DMS114 treated with DMSO at 0.1 percent for 48 hours (cell line): ENCODE measurements around the gene NSD2.
"Not testable (repeated sequence)": the region's sequence is repeated elsewhere in the genome, so short reads cannot be mapped to it uniquely, and the experiment has no call there.

ENCODE experiments used
- DNase-seq: peaks from one replicate; lab custom pipeline; 2025; ENCODE audit not compliant: unreplicated experiment; lab: John Stamatoyannopoulos, UW

The NSD2 gene

DNA sequence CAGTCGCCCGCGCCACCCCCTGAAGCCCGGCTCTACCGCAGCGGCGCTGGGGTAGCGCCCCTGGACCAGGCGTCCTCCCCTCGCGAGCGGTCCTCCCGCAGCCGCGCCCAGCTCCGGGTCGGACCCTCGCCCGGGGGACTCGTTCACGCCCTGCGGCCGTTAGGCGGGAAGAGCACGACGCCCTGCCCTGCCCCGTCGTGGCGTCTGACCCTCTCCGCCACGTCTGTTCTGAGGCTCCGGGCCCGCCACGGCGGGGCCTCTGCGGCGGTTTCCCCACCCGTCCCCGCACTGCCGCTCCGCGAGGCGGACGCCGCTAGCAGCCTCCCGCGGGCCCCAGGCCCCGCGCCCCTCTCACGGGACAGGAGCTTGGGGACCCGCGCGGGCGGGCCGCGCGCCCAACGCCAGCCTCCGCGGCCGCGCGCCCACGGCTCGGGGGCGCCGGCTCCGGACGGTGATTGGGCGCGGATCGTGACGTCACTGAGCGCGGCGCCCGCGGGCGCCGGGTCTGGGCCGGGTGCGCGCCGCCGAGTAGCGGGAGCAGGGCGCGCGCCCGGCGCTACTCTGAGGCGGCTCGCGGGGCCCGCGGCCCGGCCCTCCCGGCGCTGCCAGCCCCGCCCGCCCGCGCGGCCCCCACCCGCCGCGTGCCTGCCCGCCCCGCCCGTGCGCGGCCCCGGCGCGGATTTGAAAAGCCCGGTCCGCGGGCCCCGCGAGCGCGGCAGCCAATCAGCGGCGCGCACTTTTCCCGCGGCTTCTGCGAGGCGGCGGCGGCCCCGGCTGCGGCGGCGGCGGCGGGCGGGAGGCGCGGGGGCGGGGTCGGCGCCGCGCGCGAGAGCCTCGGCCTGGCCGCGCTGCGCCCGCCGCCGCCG lies at the start of gene NSD2:
TSS of gene NSD2 (plus strand) at position 816 of the 866 bp plus-strand sequence. CDS start 29,262 bp downstream, outside the sequence.
- peak; percentile 57 for DNase-seq

DNA sequence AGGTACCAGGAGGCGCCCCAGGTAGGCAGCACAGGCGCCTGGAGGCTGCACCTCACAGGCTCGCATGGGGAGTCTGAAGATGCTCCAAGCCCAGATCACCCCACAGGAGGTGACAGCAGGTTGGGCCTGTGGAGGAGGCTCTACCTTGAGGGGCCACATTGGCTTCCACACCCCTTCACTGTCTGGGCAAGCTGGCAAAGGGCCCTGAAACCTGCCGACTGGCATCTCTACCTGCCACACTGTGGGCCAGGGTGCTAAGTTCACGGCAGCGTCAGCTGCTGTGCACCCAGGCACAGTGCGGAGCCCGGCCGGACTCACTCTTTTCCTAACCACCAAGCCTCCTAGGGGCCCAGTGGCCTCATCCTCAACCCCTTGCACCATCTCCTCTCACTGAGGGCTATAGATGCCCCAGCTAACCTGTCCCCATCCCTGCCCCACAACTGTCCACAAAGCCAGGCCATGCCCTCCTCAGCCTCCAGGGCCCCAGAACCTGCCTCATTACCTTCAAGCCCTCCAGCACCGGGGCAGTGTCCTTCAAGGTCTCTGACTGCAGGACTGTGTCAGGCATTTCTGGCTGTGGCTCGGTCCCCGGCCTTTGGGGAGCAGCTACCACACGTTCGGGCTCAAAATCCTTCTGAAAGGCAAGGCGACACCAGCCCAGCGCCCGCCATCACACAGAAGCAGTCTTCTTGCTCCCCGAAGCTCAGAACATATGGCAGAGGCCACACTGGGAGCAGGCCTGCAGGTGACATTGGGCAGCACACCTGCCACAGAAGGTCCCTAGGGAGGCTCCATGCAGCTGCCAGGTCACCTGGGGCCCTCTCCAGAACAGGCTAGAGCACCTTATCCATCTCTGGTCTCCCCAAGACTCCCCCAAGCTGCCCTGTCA lies 49.3 kb upstream of the NSD2 start:
- DNase-seq: no peak

DNA sequence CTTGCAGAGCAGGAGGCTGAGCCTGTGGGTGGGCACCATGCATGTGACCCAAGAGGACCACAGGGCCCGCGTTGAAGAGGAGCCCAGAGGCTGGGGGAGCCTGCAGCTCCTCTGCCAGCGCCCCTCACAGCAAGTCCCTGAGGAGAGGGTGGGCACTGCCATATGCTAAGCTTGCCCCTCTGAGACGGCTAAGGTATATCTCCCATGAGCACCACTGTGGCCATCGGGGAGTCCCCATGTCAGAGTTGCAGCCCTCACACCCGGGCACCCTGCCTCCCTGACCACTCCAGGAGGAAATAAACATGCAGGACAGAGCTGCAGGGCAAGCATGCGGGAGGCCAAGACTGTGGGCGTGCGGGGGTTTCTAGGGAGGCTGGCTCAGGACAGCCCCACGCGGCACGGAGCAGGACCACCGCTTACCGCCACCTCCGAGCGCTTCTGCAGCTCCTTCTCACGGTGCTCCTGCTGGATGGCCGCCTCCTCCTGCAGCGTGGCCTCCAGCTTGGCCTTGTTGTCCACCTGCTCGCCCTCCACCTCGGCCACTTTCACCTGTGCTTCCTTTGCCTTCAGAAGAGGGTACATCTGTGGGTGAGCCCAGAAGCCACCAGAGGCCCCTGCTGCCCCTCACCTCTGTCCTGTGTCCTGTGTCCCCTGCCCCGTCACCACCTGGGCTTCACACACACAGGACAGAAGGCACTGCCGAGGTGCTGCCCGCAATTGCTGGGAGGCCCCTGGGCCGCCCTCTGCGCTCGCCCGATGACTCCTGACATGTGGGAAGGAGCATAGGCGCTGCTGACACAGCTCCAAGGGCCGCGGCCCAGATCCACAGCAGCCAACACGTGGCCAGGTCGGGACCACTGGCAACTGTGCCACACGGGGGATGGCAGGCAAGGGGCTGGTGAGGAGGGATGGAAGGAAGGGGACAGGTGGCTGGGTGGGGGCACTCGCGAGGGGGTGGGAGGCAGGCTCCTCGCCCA lies 48.3 kb upstream of the NSD2 start:
- DNase-seq: no peak

DNA sequence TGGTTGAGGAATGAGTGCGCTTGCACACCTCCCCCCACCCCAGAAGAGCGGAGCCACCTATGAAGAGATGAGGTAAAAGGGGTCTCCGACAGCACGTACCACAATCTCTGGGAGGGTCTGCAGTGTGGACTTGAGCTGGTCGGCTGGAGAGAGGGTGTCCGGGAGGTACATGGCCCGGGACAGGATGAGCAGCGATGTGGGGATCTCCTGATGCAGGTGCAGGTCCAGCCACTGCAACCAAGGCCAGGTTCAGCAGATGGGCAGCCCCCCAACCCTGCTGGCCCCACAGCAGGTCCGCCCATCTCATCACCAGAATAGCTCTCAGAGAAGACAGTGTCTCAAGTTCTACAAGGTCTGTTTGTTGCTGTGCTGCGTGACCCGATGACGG lies 47.7 kb upstream of the NSD2 start:
- DNase-seq: no peak

DNA sequence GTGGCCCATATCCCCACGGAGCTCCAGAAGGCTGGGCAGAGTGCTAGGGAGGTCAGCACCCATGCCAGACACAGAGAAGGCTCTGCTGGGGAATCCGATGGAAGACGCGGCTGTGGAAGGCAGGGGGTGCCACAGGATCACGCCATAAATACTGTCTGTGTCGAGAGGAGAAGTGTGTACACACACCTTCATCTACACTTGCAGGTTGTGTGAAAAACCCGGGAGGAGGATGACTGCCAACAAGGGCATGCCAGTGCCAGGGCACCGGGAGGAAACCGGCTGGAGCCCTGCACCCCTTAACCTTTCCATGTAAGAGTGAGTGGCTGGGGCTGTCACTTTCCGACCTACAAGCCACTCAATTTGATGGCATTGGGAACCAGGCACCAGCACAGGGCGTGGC lies 46.4 kb upstream of the NSD2 start:
- DNase-seq: no peak

DNA sequence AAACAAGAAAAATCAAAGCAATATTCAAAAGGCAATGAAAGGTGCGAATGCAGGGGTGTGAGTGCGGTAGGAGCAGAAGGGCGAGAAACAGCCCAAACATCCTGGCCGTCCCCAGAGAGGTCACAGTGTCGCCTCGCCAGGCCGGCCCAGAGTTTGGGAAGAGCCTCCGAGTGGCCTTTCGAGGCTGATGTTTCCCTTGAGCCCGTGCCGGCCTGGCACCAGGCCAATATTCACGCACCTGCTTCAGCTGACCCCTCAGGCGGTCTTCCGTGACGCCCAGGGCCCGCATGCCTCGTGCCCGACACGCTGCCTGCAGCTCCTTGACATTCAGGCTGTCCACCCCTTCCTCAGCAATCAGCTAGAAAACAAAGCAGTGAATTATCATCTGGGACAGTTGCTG lies 45.9 kb upstream of the NSD2 start:
- no peak for DNase-seq

DNA sequence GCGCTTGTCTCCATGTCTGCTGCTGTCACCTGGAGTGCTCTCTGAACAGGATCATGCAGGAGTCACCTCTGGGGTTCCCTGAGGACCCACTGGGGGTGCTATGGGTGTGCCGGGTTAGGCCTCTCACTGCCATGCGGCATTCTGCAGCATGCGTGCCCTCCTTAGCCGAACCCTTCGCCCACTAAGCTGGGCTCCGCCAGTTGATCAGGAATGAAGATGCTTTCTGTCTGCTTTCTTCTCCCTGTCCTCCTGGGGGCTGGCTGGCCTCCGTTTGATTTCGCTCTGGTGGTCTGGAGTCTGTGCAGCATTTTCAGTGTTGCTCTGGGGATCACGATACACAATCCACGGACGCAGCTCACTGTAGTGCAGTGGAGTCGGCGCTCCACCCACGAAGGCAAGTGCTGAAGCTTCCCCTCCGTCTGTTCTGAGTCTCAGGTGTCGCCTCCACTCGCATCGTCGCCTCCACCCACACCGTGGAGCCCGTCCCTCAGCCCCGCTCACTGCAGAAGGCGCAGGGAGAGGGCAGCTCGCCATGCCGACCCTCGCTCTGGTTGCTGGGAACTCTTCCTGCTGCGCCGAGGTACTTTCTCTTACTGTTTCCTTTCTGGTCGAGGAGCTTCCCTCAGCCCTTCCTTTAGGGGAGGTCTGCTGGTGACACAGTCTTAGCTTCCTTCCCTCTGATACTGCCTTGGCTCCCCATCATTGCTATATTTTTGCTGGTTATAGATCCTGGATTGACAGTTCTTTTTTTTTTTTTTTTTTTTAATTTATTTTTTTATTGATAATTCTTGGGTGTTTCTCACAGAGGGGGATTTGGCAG lies 44.5 kb upstream of the NSD2 start:
- no peak for DNase-seq

DNA sequence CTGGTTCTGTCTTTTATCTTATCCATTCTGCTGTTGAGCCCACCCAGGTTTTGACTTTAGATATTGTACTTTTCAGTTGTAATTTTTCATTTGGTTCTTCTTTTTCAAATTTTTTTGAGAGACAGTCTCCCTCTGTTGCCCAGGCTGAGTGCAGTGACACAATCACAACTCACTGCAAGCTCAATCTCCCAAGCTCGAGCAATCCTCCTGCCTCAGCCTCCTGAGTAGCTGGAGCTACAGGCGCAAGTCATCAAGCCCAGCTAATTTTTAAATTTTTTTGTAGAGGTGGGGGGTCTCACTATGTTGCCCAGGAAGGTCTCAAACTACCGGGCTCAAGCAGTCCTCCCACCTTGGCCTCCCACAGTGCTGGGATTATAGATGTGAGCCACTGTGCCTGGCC lies 41.0 kb upstream of the NSD2 start:
- DNase-seq: no peak

DNA sequence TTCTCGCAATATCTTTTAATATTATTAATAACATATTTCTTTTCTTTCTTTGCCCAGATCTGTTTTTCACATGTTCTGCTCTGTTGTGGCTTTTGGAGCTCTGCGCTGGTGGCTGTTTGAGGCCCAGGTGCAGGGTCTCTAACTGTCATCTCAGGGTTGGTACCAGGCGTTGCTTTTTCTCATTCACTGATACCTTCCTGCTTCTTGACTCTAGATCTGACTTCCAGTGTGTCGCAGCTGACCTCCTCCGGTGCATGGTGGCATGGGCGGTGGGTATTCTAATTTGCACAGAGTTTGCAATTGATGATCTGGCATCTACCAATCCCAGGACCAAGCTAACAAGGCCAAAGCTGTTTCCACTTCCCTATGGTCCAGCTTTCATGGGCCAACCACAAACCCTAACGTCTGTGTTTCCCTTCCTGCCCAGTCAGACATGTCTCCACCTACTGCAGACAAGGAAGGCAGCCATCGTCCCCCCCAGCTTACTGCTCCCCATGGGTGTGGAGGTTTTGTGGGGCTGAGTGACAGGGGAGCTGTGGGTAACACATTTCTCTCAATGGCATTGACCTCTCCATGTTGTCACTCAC lies 40.5 kb upstream of the NSD2 start:
- no peak for DNase-seq

DNA sequence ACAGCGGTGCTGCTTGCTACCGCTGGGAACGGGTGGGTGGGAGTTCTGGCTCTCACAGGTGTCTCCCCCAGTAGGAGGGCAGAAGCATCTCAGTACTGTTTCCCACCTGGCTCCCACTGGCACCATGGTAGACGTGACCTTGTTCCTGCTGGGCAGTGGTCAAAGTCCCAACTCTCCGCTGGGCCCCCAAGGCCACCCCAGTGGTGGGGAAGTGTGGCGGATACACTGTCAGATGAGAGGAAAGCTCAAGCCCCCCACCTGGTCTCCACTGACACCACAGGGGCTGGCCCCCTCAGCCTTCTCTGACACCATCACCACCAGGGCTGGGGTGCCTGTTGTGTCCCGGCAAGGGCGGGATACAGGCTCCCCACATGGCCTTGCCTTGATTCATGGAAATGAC lies 39.9 kb upstream of the NSD2 start:
- no peak for DNase-seq

DNA sequence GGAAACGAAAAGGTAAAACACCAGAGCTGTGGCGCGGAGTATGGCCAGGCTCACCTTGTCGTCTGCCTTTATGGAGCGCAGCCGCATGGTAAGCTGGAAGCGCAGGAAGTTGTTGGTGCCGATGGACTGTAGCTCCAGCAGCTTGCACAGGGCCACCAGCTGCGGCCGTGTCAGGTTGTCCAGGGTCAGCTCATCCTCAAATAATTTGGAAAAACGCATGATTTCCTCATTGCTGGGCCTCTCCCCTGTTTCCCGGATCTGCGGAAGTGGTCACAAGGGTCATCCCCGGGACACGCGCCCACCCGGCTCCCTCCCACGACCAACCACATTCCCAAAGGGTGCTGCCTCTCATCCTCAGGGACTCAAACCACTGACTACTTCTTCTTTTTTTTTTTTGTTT lies 38.5 kb upstream of the NSD2 start:
- no peak for DNase-seq

DNA sequence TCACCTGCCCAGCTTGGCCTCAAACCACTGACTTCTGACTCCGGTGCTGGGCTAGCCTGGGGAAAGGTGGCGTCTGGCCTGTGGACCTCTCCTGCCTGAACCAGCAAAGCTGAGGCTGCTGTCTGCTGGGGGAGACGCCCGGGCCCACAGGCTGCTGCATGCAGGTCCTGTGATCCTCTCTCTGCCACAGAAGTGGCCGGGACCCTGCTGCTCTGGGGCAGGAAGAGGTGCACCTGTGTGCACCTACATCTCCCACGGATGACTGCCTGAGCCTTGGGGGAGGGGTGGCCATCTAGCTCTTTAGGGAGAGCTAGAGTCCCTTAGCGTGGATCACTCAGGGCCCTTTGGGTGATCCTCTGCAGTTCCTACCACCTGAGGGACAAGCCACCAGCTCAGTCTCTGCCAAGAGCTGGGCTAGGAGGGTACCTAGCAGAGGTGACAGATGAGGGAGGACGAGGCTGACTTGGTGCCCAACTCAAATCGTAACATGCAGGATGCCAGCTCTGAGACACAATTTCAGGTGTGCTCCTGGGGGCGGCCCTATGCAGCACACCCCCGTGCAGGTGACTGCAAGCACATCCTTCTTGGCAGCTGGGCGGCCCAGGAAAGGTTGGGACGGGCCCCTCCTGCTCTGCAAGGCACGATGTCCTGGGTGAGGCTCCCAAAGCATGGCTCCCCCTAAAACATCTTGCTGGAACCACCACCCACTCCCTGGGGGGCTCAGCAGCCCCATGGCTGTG lies 37.7 kb upstream of the NSD2 start:
- no peak for DNase-seq

DNA sequence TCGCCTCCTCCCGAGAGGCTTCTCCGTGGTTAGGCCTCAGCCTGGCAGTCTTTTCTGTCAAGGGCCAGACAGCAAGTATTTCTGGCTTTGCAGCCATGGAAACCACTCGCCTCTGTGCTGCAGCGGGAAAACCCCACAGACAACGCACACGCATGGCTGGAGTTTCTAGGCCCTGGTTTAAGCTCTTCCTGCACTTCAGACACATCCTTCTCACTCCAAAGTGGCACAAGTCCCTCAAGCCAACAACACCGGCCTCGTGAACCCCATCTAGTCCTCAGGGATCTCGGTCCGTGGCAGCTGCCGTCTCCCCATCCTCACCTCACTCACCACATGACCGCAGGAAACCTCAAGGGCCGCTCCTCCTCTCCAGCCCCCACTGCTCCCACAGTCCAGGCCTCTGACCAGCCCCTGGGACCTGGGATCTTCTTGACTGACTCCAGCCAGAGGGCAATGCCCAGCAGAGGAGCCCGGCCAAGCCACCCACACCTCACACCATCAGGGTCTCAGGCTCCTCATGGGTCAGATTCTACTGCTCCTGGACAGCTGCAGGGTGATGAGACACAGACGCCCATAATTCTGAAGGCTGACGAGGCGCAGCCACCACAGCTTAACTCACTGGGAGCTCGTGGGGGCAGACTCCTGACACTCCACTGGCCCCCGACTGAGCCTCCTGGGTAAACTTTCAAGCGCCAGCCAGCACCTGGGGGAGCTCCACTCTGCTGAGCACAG lies 37.0 kb upstream of the NSD2 start:
- no peak for DNase-seq

DNA sequence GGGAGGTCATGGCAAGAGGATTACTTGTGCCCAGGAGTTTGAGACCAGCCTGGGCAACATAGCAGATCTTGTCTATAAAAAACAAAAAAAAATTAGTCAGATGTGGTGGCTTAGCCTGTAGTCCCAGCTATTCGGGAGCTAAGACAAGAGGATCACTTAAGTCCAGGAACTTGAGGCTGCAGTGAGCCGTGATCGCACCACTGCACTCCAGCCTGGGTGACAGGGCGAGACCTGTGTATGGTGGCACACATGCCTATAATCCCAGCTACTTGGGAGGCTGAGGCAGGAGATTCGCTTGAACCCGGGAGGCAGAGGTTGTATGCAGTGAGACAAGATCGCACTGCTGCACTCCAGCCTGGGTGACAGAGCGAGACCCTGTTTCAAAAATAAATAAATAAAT lies 35.4 kb upstream of the NSD2 start:
- DNase-seq: not testable (repeated sequence)

DNA sequence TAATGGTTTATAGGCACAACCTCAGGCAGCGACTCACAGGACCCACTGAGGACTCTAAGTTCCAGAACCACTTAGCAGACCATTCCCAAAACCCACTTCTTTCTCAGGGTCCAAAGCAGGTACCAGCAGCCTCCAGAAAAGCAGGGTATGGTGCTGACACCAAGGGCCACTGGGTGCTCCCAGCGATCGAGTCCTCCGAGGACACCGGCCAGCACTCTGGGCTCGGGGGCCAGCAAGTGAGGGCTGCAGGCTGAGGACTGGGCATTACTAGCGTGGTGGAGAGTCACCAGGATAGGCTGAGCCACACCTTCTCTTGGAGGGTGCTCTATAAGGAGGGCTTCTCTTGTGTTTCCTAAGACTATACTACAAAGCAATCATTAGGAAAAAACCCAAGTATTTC lies 34.5 kb upstream of the NSD2 start:
- no peak for DNase-seq

DNA sequence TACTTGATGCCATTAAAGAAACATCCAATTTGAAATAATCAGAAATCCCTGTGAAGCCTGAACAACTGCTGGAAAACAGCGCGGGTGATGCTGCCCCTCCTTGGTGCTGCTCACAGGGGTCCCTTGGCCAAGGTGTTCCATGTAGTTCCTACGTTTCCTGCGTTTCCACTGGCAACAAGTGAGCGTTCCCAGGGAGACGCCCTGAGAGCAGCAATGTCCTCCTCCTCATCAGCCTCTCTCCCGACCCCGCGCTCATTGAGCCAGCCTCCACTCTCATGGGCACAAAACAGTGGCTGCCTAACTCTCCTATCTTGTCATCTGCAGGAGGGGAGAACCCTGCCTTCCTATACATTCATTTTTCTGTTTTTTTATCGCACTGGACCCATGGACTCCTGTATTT lies 34.1 kb upstream of the NSD2 start:
- no peak for DNase-seq

DNA sequence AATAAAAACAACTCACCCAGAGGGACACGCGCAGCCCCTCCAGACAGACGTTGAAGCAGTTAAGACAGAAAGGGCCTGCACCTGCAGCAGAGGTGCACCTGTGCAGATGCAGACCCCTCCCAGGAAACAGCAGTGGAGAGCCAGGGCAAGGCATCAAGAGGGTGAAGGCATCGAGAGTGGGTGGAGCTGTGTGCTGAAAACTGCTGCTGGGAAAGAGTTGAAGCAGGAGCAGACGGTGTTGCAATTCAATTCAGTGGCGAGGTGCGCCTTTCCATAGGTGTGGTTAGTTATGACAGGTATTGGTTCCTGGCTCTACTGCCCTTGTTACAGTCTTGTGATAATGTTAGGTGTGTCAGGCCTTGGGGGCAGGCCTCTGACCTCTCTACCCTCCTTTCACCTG lies 31.9 kb upstream of the NSD2 start:
- DNase-seq: no peak

DNA sequence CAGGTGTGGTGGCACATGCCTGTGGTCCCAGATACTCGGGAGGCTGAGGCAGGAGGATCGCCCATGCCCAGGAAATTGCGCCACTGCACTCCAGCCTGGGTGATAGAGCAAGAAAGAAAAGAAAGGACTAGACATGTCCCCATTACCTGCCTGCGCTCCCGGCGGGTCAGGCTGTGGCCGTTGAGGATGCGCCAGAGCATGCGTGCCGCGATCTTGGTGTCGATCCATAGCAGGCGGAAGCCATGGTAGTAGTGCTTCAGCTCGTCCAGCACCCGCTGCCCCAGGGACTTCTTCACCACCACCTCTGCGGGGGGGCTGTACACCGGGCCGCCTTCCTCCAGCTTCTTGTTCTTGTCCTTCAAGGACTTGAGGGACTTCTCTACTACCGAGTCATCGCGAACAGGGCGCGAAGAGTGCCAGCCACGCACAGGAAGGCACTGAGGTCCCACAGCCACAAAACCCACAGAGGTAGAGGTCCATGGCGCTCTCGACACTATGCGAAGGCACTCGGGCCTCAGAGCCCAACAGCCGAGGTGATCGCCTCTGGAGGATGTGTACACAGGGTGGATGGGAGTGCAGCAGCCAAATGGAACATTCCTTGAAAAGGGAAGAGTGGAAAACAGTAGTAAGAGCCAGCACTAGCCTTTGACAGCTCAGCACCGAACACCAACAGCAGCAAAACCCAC lies 29.8 kb upstream of the NSD2 start:
- no peak for DNase-seq
